ENCODE data around the gene SPNS3.

SPNS3 gene

GRCh38 chr17:4463818-4464476 lies 30.2 kb downstream of the SPNS3 start:
- in situ Hi-C loops (cut with MboI; ENCODE audit: low sequenced_read_pairs), result no loop called here

- in situ Hi-C loops (cut with MboI; ENCODE audit: low sequenced_read_pairs), result no loop called here
Measured at GRCh38 chr17:4465786-4466185, 32.0 kb downstream of the SPNS3 start.

- in situ Hi-C loops (cut with MboI; ENCODE audit: low sequenced_read_pairs), result no loop called here
Measured at GRCh38 chr17:4467287-4467686, 33.5 kb downstream of the SPNS3 start.

GRCh38 chr17:4469552-4469951 lies 35.8 kb downstream of the SPNS3 start:
- in situ Hi-C loops (cut with MboI; ENCODE audit: low sequenced_read_pairs), result no loop called here

- in situ Hi-C loops (cut with MboI; ENCODE audit: low sequenced_read_pairs), result no loop called here
Measured at GRCh38 chr17:4472286-4472685, 38.5 kb downstream of the SPNS3 start.

GRCh38 chr17:4474093-4474492 lies 40.4 kb downstream of the SPNS3 start:
- in situ Hi-C loops (cut with MboI; ENCODE audit: low sequenced_read_pairs), result no loop called here

GRCh38 chr17:4475001-4475400 lies 41.3 kb downstream of the SPNS3 start:
- in situ Hi-C loops (cut with MboI; ENCODE audit: low sequenced_read_pairs), result no loop called here

- in situ Hi-C loops (cut with MboI; ENCODE audit: low sequenced_read_pairs), result no loop called here
Measured at GRCh38 chr17:4475463-4475862, 41.7 kb downstream of the SPNS3 start.

- in situ Hi-C loops (cut with MboI; ENCODE audit: low sequenced_read_pairs), result no loop called here
Measured at GRCh38 chr17:4476017-4476416, 42.3 kb downstream of the SPNS3 start.

GRCh38 chr17:4476511-4477070 lies 42.9 kb downstream of the SPNS3 start:
- in situ Hi-C loops (cut with MboI; ENCODE audit: low sequenced_read_pairs), result no loop called here

- in situ Hi-C loops (cut with MboI; ENCODE audit: low sequenced_read_pairs), result no loop called here
Measured at GRCh38 chr17:4477255-4477791, 43.6 kb downstream of the SPNS3 start.

- in situ Hi-C loops (cut with MboI; ENCODE audit: low sequenced_read_pairs), result no loop called here
Measured at GRCh38 chr17:4478318-4478830, 44.6 kb downstream of the SPNS3 start.

GRCh38 chr17:4479340-4479981 lies 45.7 kb downstream of the SPNS3 start:
- in situ Hi-C loops (cut with MboI; ENCODE audit: low sequenced_read_pairs), result no loop called here

GRCh38 chr17:4479982-4480751 lies 46.4 kb downstream of the SPNS3 start:
- in situ Hi-C loops (cut with MboI; ENCODE audit: low sequenced_read_pairs), result no loop called here

GRCh38 chr17:4480929-4481898 lies 47.5 kb downstream of the SPNS3 start:
- in situ Hi-C loops (cut with MboI; ENCODE audit: low sequenced_read_pairs), result no loop called here

- in situ Hi-C loops (cut with MboI; ENCODE audit: low sequenced_read_pairs), result no loop called here
Measured at GRCh38 chr17:4482338-4483011, 48.7 kb downstream of the SPNS3 start.

GRCh38 chr17:4483012-4483840 lies 49.5 kb downstream of the SPNS3 start:
- in situ Hi-C loops (cut with MboI; ENCODE audit: low sequenced_read_pairs), result no loop called here
